H9 (cell line): ENCODE measurements around the gene PDE6G. TPM values are rescaled to one million over a fixed set of nuclear protein-coding genes. Genes with fewer than 3 reads are reported as not detected.

Experiments
- DNase-seq: peaks from one replicate; pipeline ENCODE4 v3.0.0-alpha.2; 2017
- H2AFZ ChIP-seq: one replicate; pipeline ENCODE4 v1.6.1; 2013; ENCODE audit warnings: mild to moderate bottlenecking, low read length, control low read depth, moderate library complexity
- H2AK5ac ChIP-seq: 2 replicates; pipeline ENCODE4 v1.6.1; 2013; ENCODE audit warnings: low read length, control low read depth, mixed read lengths; ENCODE audit not compliant: insufficient read length
- H2BK120ac ChIP-seq: one replicate; pipeline ENCODE4 v1.6.1; 2013; ENCODE audit warnings: low read depth, mild to moderate bottlenecking, low read length, control low read depth, inconsistent platforms; ENCODE audit not compliant: poor library complexity, severe bottlenecking
- H2BK12ac ChIP-seq: 2 replicates; pipeline ENCODE4 v1.6.1; 2013; ENCODE audit warnings: low read length, control low read depth, mixed read lengths, low read depth; ENCODE audit not compliant: insufficient read length
- H2BK15ac ChIP-seq: 2 replicates; pipeline ENCODE4 v1.6.1; 2013; ENCODE audit warnings: low read depth, low read length, control low read depth
- H2BK20ac ChIP-seq: one replicate; pipeline ENCODE4 v1.6.1; 2013; ENCODE audit warnings: low read depth, mild to moderate bottlenecking, low read length, control low read depth, inconsistent platforms; ENCODE audit not compliant: poor library complexity, severe bottlenecking
- H2BK5ac ChIP-seq: 2 replicates; pipeline ENCODE4 v1.6.1; 2013; ENCODE audit warnings: low read length, control low read depth, mixed read lengths; ENCODE audit not compliant: insufficient read length
- H3K14ac ChIP-seq: 2 replicates; pipeline ENCODE4 v1.6.1; 2013; ENCODE audit warnings: low read length, control low read depth; ENCODE audit not compliant: insufficient read depth
- H3K18ac ChIP-seq: 2 replicates; pipeline ENCODE4 v1.6.1; 2013; ENCODE audit warnings: low read depth, mild to moderate bottlenecking, mixed read lengths, low read length, control low read depth; ENCODE audit not compliant: insufficient read length
- H3K23ac ChIP-seq: 2 replicates; pipeline ENCODE4 v1.6.1; 2013; ENCODE audit warnings: low read length, control low read depth, mixed read lengths, low read depth; ENCODE audit not compliant: insufficient read length
- H3K23me2 ChIP-seq: 2 replicates; pipeline ENCODE4 v1.6.1; 2013; ENCODE audit warnings: low read depth, mild to moderate bottlenecking, mixed read lengths, low read length, control low read depth; ENCODE audit not compliant: insufficient read length, poor library complexity, severe bottlenecking
- H3K27ac ChIP-seq: 2 replicates; pipeline ENCODE4 v1.5.1; 2013; ENCODE audit warnings: low read length, control low read depth, mixed read lengths, low read depth; ENCODE audit not compliant: insufficient read length
- H3K27me3 ChIP-seq: 2 replicates; pipeline ENCODE4 v1.6.1; 2013; ENCODE audit warnings: low read length, control low read depth, inconsistent platforms; ENCODE audit not compliant: insufficient read depth
- H3K4ac ChIP-seq: 2 replicates; pipeline ENCODE4 v1.6.1; 2013; ENCODE audit warnings: low read depth, mild to moderate bottlenecking, control low read depth, inconsistent platforms, low read length, moderate library complexity
- H3K4me1 ChIP-seq: 2 replicates; pipeline ENCODE4 v1.6.1; 2013; ENCODE audit warnings: low read length, control low read depth, inconsistent platforms; ENCODE audit not compliant: insufficient read depth
- H3K4me2 ChIP-seq: 2 replicates; pipeline ENCODE4 v1.6.1; 2013; ENCODE audit warnings: low read length, control low read depth, mixed read lengths; ENCODE audit not compliant: insufficient read length, insufficient read depth
- H3K56ac ChIP-seq: 2 replicates; pipeline ENCODE4 v1.6.1; 2013; ENCODE audit warnings: low read depth, mild to moderate bottlenecking, mixed read lengths, low read length, control low read depth; ENCODE audit not compliant: insufficient read length
- H3K79me1 ChIP-seq: 2 replicates; pipeline ENCODE4 v1.6.1; 2013; ENCODE audit warnings: low read depth, mild to moderate bottlenecking, moderate library complexity, low read length, control low read depth, inconsistent platforms; ENCODE audit not compliant: insufficient read depth, poor library complexity, severe bottlenecking
- H3K79me2 ChIP-seq: 2 replicates; pipeline ENCODE4 v1.6.1; 2013; ENCODE audit warnings: low read length, control low read depth, inconsistent platforms; ENCODE audit not compliant: insufficient read depth
- H3K9ac ChIP-seq: 2 replicates; pipeline ENCODE4 v1.6.1; 2013; ENCODE audit warnings: low read length, control low read depth, mixed read lengths; ENCODE audit not compliant: insufficient read length; ENCODE audit errors: extremely low read depth
- H3K9me3 ChIP-seq: one replicate; pipeline ENCODE4 v1.6.1; 2013; ENCODE audit warnings: low read depth, low read length, inconsistent platforms; ENCODE audit not compliant: control insufficient read depth
- H3T11ph ChIP-seq: one replicate; pipeline ENCODE4 v1.6.1; 2013; ENCODE audit warnings: mild to moderate bottlenecking, low read length, control low read depth, inconsistent platforms
- H4K20me1 ChIP-seq: one replicate; pipeline ENCODE4 v1.6.1; 2013; ENCODE audit not compliant: control insufficient read depth, insufficient read length, insufficient read depth
- H4K5ac ChIP-seq: 2 replicates; pipeline ENCODE4 v1.6.1; 2013; ENCODE audit warnings: low read depth, mild to moderate bottlenecking, mixed read lengths, low read length, control low read depth; ENCODE audit not compliant: insufficient read length
- H4K8ac ChIP-seq: replicated peaks from 2 replicates; pipeline ENCODE4 v1.6.1; 2013; ENCODE audit warnings: low read length, control low read depth, mixed read lengths, low read depth; ENCODE audit not compliant: insufficient read length
- H4K91ac ChIP-seq: 2 replicates; pipeline ENCODE4 v1.6.1; 2013; ENCODE audit warnings: low read depth, mild to moderate bottlenecking, moderate library complexity, mixed read lengths, low read length, control low read depth; ENCODE audit not compliant: insufficient read length
- H3K27ac Mint-ChIP-seq, 3 experiments: 2 replicates in 2 of 3; 3 replicates in 1 of 3; pipeline ENCODE4 v1.8.0; 2020 to 2021; ENCODE audit warnings: mixed read lengths in 3 of 3, mild to moderate bottlenecking in 1 of 3, moderate library complexity in 1 of 3
- H3K27me3 Mint-ChIP-seq: 2 replicates; pipeline ENCODE4 v1.8.0; 2021; ENCODE audit warnings: low read depth, mild to moderate bottlenecking, moderate library complexity, mixed read lengths
- H3K36me3 Mint-ChIP-seq, 3 experiments: 2 replicates in 2 of 3; 3 replicates in 1 of 3; pipeline ENCODE4 v1.8.0; 2020 to 2021; ENCODE audit warnings: low read depth in 3 of 3, mixed read lengths in 3 of 3; ENCODE audit not compliant: insufficient read depth in 1 of 3
- H3K4me1 Mint-ChIP-seq, 2 experiments: 2 replicates each; pipeline ENCODE4 v1.8.0; 2020; ENCODE audit warnings: mixed read lengths in 2 of 2
- H3K4me3 Mint-ChIP-seq, 2 experiments: 2 replicates in 1 of 2; 3 replicates in 1 of 2; pipeline ENCODE4 v1.8.0; 2020 to 2021; ENCODE audit warnings: mild to moderate bottlenecking in 2 of 2, mixed read lengths in 2 of 2, moderate library complexity in 1 of 2
- H3K9me3 Mint-ChIP-seq, 2 experiments: 2 replicates in 1 of 2; 3 replicates in 1 of 2; pipeline ENCODE4 v1.8.0; 2020; ENCODE audit warnings: mild to moderate bottlenecking in 2 of 2, mixed read lengths in 2 of 2, moderate library complexity in 1 of 2
- CTCF ChIP-seq: fragments of 200-600 bp; sonication (generic); conservative IDR thresholded peaks from 3 replicates; pipeline ENCODE4 v1.8.0; 2021; ENCODE audit warnings: antibody characterized with exemption, mild to moderate bottlenecking
- WGBS: extraction: QIAGEN DNeasy Blood & Tissue Kit; methylation state at CpG from one replicate; pipeline ENCODE4 v1.1.7; 2013; ENCODE audit warnings: missing lambda C conversion rate, low lambda C conversion rate, mixed read lengths; ENCODE audit not compliant: insufficient read length; ENCODE audit errors: extremely low coverage; 5-methylcytosine and 5-hydroxymethylcytosine counted together
- total RNA-seq: library from RNA; stranded (reverse); gene quantifications from 2 replicates; pipeline ENCODE4 v1.2.1, GENCODE V29; 2021

Gene PDE6G
- total RNA-seq, 1 experiment from 2014 or later, result 5.7 TPM

- no peaks in the 10 kb centered on the region for H3K27me3 ChIP-seq
- peaks cover under 1% of the 10 kb centered on the region in 2 experiments; a peak in 1 of 4 replicates for H3K4me1 Mint-ChIP-seq
- H3K4me1 ChIP-seq, result no peaks in the 10 kb centered on the region
- no peak overlapping the region for H2BK120ac ChIP-seq
- H2BK15ac ChIP-seq, result no peak overlapping the region
- H3K4ac ChIP-seq, result no peak overlapping the region
- H3K9me3 ChIP-seq, result no peaks in the 10 kb centered on the region
- peaks cover 28 to 70% (median 58%) of the 10 kb centered on the region in 3 experiments; a peak in 6 of 7 replicates for H3K36me3 Mint-ChIP-seq
- H3K23ac ChIP-seq, result no peak overlapping the region
- H3K23me2 ChIP-seq, result no peaks in the 10 kb centered on the region
- H3K18ac ChIP-seq, result no peak overlapping the region
- no peak overlapping the region for H3K9ac ChIP-seq
- H2AK5ac ChIP-seq, result no peak overlapping the region
- H2BK5ac ChIP-seq, result no peak overlapping the region
- no peak overlapping the region for H2BK12ac ChIP-seq
- no peak for DNase-seq
- H3K27ac Mint-ChIP-seq, result no peak overlapping the region
- H3K4me2 ChIP-seq, result no peak overlapping the region
- H2BK20ac ChIP-seq, result no peak overlapping the region
- no peak for TF ChIP-seq CTCF
- H4K91ac ChIP-seq, result no peak overlapping the region
- no peak overlapping the region for H3K27ac ChIP-seq
- H4K8ac ChIP-seq, result no peak overlapping the region
- H3K14ac ChIP-seq, result no peak overlapping the region
- H3K79me1 ChIP-seq, result no peaks in the 10 kb centered on the region
- H3K9me3 Mint-ChIP-seq, result no peaks in the 10 kb centered on the region
- H4K5ac ChIP-seq, result no peak overlapping the region
- H2AFZ ChIP-seq, result no peak overlapping the region
- no peak overlapping the region for H3K4me3 Mint-ChIP-seq
- WGBS, result no CpG with 5 or more reads among the region's 22 CpGs
- H3K79me2 ChIP-seq, result no peaks in the 10 kb centered on the region
- no peak overlapping the region for H3T11ph ChIP-seq
- no peak overlapping the region for H3K56ac ChIP-seq
- H4K20me1 ChIP-seq, result no peaks in the 10 kb centered on the region
- no peaks in the 10 kb centered on the region for H3K27me3 Mint-ChIP-seq
These were observed 39.5 kb upstream of the PDE6G start for GRCh38 chr17:81695801-81696200.
